T-helper 1 cell (primary cell): ENCODE data around the gene XKRX.

Experiments used
- DNase-seq, 5 donors: peaks; one replicate each; pipeline ENCODE4 v3.0.0-alpha.2; 2012 to 2020

XKRX gene

GRCh38 chrX:100883654-100884053 lies 45.1 kb downstream of the XKRX start:
- no peak for DNase-seq

GRCh38 chrX:100880368-100880767 lies 48.3 kb downstream of the XKRX start:
- DNase-seq: no peak

GRCh38 chrX:100874325-100874724 lies 54.4 kb downstream of the XKRX start, which contains the start of gene NOX1:
Gene NOX1, minus strand, starts transcription at chrX:100874359. Its CDS starts 220 bp downstream, at chrX:100874139.
- no peak for DNase-seq

- no peak for DNase-seq
Measured at GRCh38 chrX:100871594-100872560, 56.8 kb downstream of the XKRX start.

GRCh38 chrX:100870527-100870926 lies 58.2 kb downstream of the XKRX start:
- no peak for DNase-seq

- no peak for DNase-seq
Measured at GRCh38 chrX:100868273-100868672, 60.4 kb downstream of the XKRX start.

- no peak for DNase-seq
Measured at GRCh38 chrX:100864657-100865391, 63.9 kb downstream of the XKRX start.
